Smooth muscle cell of the coronary artery (primary cell): ENCODE data around the gene THOC2. TPM values are rescaled to one million over a fixed set of nuclear protein-coding genes. Genes with fewer than 3 reads are reported as not detected.

Experiments
- total RNA-seq: library from RNA; depleted of rRNA; stranded (reverse); fragments of >200 nt; gene quantifications from 2 replicates; pipeline ENCODE4 v1.2.3, GENCODE V29; 2014; ENCODE audit warnings: low replicate concordance

The THOC2 gene
- total RNA-seq, result 28.0 and 39.2 TPM in 2 replicates

GRCh38 chrX:123732670-123733363 is at the start of gene THOC2:
TSS of gene THOC2 (minus strand) at chrX:123733052. CDS start at chrX:123733022, 30 bp downstream.

Other genes starting within 250 kb of the THOC2 start
- gene XIAP, start 127.0 kb upstream of the THOC2 start, total RNA-seq, result 37.0 and 42.5 TPM in 2 replicates
- 62.2 and 100 TPM in 2 replicates for gene STAG2, start 228.7 kb upstream of the THOC2 start, total RNA-seq